Keratinocyte (primary cell): ENCODE results near the gene ETFB. TPM values are rescaled to one million over a fixed set of nuclear protein-coding genes. Genes with fewer than 3 reads are reported as not detected.

Source experiments
- DNase-seq: peaks from one replicate; pipeline ENCODE4 v3.0.0-alpha.2; 2011; ENCODE audit warnings: low read depth, missing footprints, low spot score
- FAIRE-seq: peaks from 2 replicates; lab custom pipeline; 2011; peaks lifted over from hg19 to GRCh38; lab: Jason Lieb, UNC
- H2AFZ ChIP-seq: 2 replicates; pipeline ENCODE4 v1.6.0; 2012; ENCODE audit warnings: low read length, control low read depth, inconsistent platforms; ENCODE audit not compliant: control insufficient read depth
- H3K27ac ChIP-seq: 2 replicates; pipeline ENCODE4 v1.5.1; 2011; ENCODE audit warnings: low read length; ENCODE audit not compliant: control insufficient read depth, insufficient read depth
- H3K27me3 ChIP-seq: 3 replicates; pipeline ENCODE4 v1.6.0; 2011; ENCODE audit warnings: low read length; ENCODE audit not compliant: control insufficient read depth, insufficient read depth; ENCODE audit errors: extremely low read depth
- H3K36me3 ChIP-seq, 2 experiments: 2 replicates in 1 of 2; 3 replicates in 1 of 2; pipeline ENCODE4 v1.5.1; 2011; ENCODE audit warnings: low read length in 2 of 2, mild to moderate bottlenecking in 1 of 2; ENCODE audit not compliant: control insufficient read depth in 2 of 2, insufficient read depth in 2 of 2; ENCODE audit errors: extremely low read depth in 1 of 2
- H3K4me1 ChIP-seq: 3 replicates; pipeline ENCODE4 v1.5.1; 2011; ENCODE audit warnings: low read length; ENCODE audit not compliant: control insufficient read depth, insufficient read depth; ENCODE audit errors: extremely low read depth
- H3K4me2 ChIP-seq: 3 replicates; pipeline ENCODE4 v1.6.0; 2011; ENCODE audit warnings: low read depth, low read length; ENCODE audit not compliant: control insufficient read depth, insufficient read depth; ENCODE audit errors: extremely low read depth
- H3K4me3 ChIP-seq, 3 experiments: fragments of 200-600 bp in 1 of 3; sonication (generic) in 1 of 3; 2 replicates in 2 of 3; 3 replicates in 1 of 3; pipeline ENCODE4 v1.5.1; 2011 to 2016; ENCODE audit warnings: low read length in 3 of 3, mild to moderate bottlenecking in 3 of 3, control low read depth in 2 of 3, inconsistent platforms in 1 of 3, low read depth in 1 of 3, mixed read lengths in 1 of 3, mixed run types in 1 of 3, moderate library complexity in 1 of 3; ENCODE audit not compliant: control insufficient read depth in 2 of 3, insufficient read depth in 2 of 3; ENCODE audit errors: extremely low read depth in 1 of 3
- H3K79me2 ChIP-seq: 2 replicates; pipeline ENCODE4 v1.6.0; 2012; ENCODE audit warnings: low read length; ENCODE audit not compliant: control insufficient read depth, insufficient read depth
- H3K9ac ChIP-seq: 3 replicates; pipeline ENCODE4 v1.6.0; 2011; ENCODE audit warnings: low read length; ENCODE audit not compliant: control insufficient read depth, insufficient read depth; ENCODE audit errors: extremely low read depth
- H3K9me1 ChIP-seq: 3 replicates; pipeline ENCODE4 v1.6.0; 2011; ENCODE audit warnings: low read length; ENCODE audit not compliant: control insufficient read depth, insufficient read depth; ENCODE audit errors: extremely low read depth
- H3K9me3 ChIP-seq: 2 replicates; pipeline ENCODE4 v1.5.1; 2012; ENCODE audit warnings: low read depth, low read length; ENCODE audit not compliant: control insufficient read depth
- H4K20me1 ChIP-seq: 3 replicates; pipeline ENCODE4 v1.6.0; 2011; ENCODE audit warnings: low read length; ENCODE audit not compliant: control insufficient read depth, insufficient read depth; ENCODE audit errors: extremely low read depth
- EZH2 ChIP-seq: IDR thresholded peaks from one replicate; pipeline ENCODE4 v1.6.1; 2012; ENCODE audit warnings: inconsistent platforms, mild to moderate bottlenecking, low read length, moderate library complexity
- dilution Hi-C: fragments of 300-500 bp; cut with MboI; formaldehyde crosslinking; loops from one replicate; pipeline ENCODE4 v1.7.0; 2020; ENCODE audit warnings: low sequenced_read_pairs; ENCODE audit not compliant: extremely low pct_ligation_motif_present
- polyA plus RNA-seq, 5 experiments: library from polyadenylated mRNA; depleted of rRNA in 3 of 5; stranded (reverse) in 3 of 5; stranded (forward) in 1 of 5; unstranded in 1 of 5; fragments of >200 nt; gene quantifications; 1 replicate in 1 of 5; 2 replicates in 3 of 5; 3 replicates in 1 of 5; pipeline versions ENCODE4 v1.2.1 to v1.2.3, GENCODE V29; 2011 to 2012; ENCODE audit warnings: missing spikeins in 2 of 5, low read depth in 1 of 5, low replicate concordance in 1 of 5
- TF ChIP-seq, protein P1 (sequence below), 3 experiments: IDR thresholded peaks in 1 of 3; conservative IDR thresholded peaks in 1 of 3; optimal IDR thresholded peaks in 1 of 3; 2 replicates in 2 of 3; 3 replicates in 1 of 3; pipeline versions ENCODE3 to v1.5.1; 2011; ENCODE audit warnings: low read length in 3 of 3, mild to moderate bottlenecking in 3 of 3, moderate library complexity in 2 of 3, control low read depth in 1 of 3, inconsistent platforms in 1 of 3; ENCODE audit not compliant: insufficient read depth in 2 of 3; ENCODE audit errors: extremely low read depth in 1 of 3

The ETFB gene
- polyA plus RNA-seq, 1 donor (not counting 4 experiments of a cell fraction or from before 2014, with no cell fraction given) = 95.2 TPM

DNA sequence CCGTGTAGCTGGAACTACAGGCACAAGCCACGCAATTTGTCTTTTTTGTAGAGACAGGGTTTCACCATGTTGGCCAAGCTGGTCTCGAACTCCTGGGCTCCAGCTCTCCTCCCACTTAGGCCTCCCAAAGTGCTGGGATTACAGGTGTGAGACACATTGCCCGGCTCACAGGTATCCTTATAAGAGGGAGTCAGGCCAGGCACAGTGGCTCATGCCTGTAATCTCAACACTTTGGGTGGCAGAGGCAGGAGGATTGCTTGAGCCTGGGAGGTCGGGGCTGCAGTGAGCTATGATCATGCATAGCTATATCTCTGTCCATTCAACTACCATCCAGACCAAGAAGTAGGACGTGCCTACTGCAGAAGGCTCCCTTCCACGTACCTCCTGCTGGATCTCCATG is 64.9 kb downstream of the ETFB start:
- dilution Hi-C loops = no loop called here
- Histone ChIP-seq H3K79me2 (no peaks in the 10 kb centered on the region), H3K36me3 (no peaks in the 10 kb centered on the region), H3K4me3 (no peak overlapping the region), H3K27ac (no peak overlapping the region), H3K9ac (no peak overlapping the region), H4K20me1 (no peaks in the 10 kb centered on the region), H3K27me3 (no peaks in the 10 kb centered on the region), H3K9me3 (no peaks in the 10 kb centered on the region), H3K9me1 (no peaks in the 10 kb centered on the region), H2AFZ (no peak overlapping the region), H3K4me2 (no peak overlapping the region), H3K4me1 (no peaks in the 10 kb centered on the region)
- DNase-seq (no peak), FAIRE-seq (no peak)
- TF ChIP-seq, protein P1, sequence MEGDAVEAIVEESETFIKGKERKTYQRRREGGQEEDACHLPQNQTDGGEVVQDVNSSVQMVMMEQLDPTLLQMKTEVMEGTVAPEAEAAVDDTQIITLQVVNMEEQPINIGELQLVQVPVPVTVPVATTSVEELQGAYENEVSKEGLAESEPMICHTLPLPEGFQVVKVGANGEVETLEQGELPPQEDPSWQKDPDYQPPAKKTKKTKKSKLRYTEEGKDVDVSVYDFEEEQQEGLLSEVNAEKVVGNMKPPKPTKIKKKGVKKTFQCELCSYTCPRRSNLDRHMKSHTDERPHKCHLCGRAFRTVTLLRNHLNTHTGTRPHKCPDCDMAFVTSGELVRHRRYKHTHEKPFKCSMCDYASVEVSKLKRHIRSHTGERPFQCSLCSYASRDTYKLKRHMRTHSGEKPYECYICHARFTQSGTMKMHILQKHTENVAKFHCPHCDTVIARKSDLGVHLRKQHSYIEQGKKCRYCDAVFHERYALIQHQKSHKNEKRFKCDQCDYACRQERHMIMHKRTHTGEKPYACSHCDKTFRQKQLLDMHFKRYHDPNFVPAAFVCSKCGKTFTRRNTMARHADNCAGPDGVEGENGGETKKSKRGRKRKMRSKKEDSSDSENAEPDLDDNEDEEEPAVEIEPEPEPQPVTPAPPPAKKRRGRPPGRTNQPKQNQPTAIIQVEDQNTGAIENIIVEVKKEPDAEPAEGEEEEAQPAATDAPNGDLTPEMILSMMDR (optimal IDR thresholded peaks at IDR 0.05 in 1 of 3, IDR thresholded peaks at IDR 0.05 in 1 of 3, conservative IDR thresholded peaks at IDR 0.05 in 1 of 3; ENCODE audit: extremely low read depth in 1 of 3, insufficient read depth in 2 of 3, low read length in 3 of 3) = no peak
- TF ChIP-seq EZH2 = no peak

DNA sequence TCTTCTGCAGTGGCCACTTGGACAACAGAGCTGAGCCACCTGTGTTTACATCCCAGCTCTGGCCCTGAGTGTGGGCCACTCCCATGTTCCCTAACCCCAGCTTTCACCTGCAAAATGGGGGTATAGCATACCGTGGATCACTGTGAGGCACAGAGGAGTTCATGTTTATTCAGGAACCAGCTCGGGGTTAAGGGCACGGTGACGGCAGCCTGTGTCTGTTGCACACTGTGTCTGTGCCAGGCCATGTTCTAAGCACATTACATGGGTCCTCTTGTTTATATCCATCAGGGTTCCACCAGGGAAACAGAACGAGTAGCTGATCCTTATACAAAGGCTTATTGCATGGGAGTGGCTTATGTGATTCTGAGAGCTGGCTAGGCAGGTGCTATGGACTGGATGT is 68.8 kb downstream of the ETFB start:
- Histone ChIP-seq H3K9ac (no peak overlapping the region), H3K4me1 (no peaks in the 10 kb centered on the region), H3K27me3 (peaks cover 10% of the 10 kb centered on the region), H3K4me2 (no peak overlapping the region), H3K36me3 (no peaks in the 10 kb centered on the region), H4K20me1 (no peaks in the 10 kb centered on the region), H2AFZ (no peak overlapping the region), H3K79me2 (no peaks in the 10 kb centered on the region), H3K9me3 (no peaks in the 10 kb centered on the region), H3K9me1 (no peaks in the 10 kb centered on the region), H3K27ac (no peak overlapping the region), H3K4me3 (no peak overlapping the region)
- dilution Hi-C loops = no loop called here
- no peak for FAIRE-seq
- TF ChIP-seq, protein P1 (optimal IDR thresholded peaks at IDR 0.05 in 1 of 3, IDR thresholded peaks at IDR 0.05 in 1 of 3, conservative IDR thresholded peaks at IDR 0.05 in 1 of 3; ENCODE audit: extremely low read depth in 1 of 3, insufficient read depth in 2 of 3, low read length in 3 of 3) = no peak
- no peak for TF ChIP-seq EZH2
- DNase-seq = no peak
